ACHN (cell line): Measurements from ENCODE around the gene LUC7L2.
"Not testable (repeated sequence)": the region's sequence is repeated elsewhere in the genome, so short reads cannot be mapped to it uniquely, and the experiment has no call there.

Source experiments
- DNase-seq: peaks from one replicate; pipeline ENCODE4 v3.0.0-alpha.2; 2015
- in situ Hi-C: cut with HindIII; loops from 2 replicates; pipeline ENCODE4 v1.10.0; 2017; ENCODE audit warnings: low sequenced_read_pairs, low pct_ligation_motif_present, low pct_unique_long_range_greater_than_20kb

The LUC7L2 gene

GRCh38 chr7:139427788-139428187 is 68.1 kb downstream of the LUC7L2 start:
- in situ Hi-C loops = no loop called here
- DNase-seq = no peak

GRCh38 chr7:139429735-139430134 is 70.0 kb downstream of the LUC7L2 start:
- in situ Hi-C loops, DNase-seq: not testable (repeated sequence)

DNA sequence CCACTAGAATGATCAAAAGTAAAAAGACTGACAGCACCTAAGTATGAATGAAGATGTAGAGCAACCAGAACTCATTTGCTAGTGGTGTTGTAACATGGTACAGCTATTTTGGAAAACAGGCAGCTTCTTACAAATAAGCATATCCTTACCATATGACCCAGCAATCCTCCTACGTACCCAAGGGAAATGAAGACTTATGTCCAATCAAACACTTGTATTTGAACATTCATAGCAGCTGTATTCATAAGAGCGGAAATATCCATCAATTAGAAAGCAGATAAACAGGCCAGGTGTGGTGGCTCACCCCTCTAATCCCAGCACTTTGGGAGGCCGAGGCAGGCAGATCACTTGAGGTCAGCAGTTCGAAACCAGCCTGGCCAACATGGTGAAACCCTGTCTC is 70.7 kb downstream of the LUC7L2 start:
- in situ Hi-C loops = no loop called here
- DNase-seq = no peak

DNA sequence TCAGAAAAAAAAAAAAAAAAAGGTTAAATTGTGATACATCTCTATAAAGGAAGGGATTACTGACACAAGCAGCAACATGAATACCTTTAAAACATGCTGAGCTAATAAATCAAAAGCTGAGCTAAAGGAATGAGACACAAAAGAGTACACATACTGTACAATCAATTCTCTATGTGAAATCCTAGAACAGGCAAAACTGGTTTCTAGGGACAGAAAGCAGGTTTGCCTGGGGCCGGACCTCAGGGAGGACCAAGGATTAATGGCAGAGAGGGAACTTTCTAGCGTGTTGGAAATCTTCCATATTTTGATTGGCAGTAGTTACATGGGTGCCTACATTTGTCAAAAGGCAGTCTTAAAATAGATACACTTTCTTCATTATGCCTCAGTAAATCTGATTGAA is 71.3 kb downstream of the LUC7L2 start:
- in situ Hi-C loops = no loop called here
- DNase-seq = no peak

DNA sequence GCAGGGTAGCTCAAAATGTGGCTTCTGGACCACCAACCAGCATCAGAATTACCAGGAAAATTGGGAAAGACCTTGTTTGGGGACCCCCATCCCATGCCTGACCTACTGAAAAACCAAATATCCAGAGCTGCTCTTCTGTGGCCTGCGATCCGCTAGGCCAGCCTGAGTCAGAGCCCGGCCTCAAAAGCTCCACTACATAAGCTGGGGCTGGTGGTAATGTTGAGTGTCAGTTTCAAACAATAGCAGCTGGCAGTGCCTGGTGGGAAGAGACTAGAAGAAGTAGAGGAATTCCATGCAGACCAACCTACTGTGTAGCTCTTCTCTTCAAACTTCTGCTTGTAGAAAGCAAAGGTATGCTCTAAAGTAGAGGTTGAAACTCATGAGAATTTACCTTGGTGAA is 71.8 kb downstream of the LUC7L2 start:
- no peak for DNase-seq
- in situ Hi-C loops = no loop called here

DNA sequence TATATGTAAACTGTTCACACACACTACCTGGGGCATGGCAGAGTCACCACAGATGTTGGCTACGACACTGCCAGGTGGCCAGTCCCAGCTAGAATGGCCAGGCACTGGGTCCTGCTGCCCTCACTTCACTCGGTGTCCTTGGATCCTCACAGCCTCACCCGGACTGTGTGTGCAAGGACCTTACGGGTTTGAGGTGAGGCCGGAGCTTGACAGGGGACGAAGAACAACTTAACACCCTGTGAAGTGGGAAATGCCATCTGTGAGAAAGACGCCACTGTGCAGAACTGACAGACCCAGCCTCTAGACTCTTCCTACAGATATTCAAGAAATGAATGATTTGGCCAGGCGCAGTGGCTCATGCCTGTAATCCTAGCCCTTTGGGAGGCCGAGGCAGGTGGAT is 77.1 kb downstream of the LUC7L2 start:
- in situ Hi-C loops = no loop called here
- DNase-seq = no peak

GRCh38 chr7:139439375-139439774 is 79.7 kb downstream of the LUC7L2 start:
- no peak for DNase-seq
- in situ Hi-C loops = no loop called here

GRCh38 chr7:139441961-139442360 is 82.3 kb downstream of the LUC7L2 start:
- no peak for DNase-seq
- in situ Hi-C loops = no loop called here

DNA sequence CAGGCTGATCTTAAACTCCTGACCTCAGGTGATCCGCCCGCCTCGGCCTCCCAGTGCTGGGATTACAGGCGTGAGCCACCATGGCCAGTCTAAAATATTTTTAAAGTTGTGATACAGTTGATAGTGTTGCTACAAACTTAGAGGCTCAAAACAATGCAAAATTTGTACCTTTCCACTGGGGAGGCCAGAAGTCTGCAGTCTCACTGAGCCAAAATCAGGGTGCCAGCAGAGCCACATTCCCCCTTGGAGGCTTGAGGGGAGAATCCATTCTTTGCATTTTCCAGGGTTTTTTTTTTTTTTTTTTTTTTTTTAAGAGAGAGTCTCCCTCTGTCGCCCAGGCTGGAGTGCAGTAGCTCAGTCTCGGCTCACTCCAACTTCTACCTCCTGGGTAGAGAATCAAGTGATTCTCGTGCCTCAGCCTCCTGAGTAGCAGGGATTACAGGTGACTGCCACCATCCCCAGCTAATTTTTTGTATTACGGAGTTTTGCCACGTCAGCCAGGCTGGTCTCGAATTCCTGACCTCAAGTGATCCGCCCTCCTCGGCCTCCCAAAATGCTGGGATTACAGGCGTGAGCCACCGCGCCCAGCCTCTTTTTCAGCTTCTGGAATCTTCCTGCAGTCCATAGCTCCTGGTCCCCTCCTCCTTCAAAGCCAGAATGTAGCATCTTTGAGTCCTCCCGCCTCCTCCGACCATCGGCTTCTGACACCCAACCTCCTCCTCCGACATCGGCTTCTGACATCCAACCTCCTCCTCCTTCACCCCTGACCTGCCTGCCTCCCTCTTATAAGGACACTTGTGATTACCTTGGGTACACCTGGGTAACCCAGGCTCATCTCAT is 86.6 kb downstream of the LUC7L2 start:
- no peak for DNase-seq

DNA sequence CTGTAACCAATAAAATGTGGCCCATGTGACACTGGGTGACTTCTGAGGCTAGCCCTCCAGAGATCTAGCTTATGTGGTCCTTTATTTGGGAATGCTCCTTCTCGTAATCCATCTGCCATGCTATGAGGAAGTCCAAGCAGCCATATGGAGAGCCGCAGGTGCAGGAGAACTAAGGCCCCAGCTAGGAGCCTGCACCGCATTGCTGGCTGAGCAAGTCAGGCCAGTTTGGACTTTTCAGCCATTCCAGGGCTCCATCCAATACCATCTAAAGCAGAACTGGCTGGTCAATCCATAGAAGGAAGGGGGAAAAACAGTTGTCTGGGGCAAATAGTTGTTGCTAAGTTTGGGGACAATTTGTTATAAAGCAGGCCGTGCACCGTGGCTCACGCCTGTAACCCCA is 91.2 kb downstream of the LUC7L2 start:
- in situ Hi-C loops = no loop called here

More for the DNA sequence above, 86.6 kb downstream of the LUC7L2 start:
- in situ Hi-C loops = no loop called here

GRCh38 chr7:139451638-139452037 is 91.9 kb downstream of the LUC7L2 start:
- in situ Hi-C loops = no loop called here
- DNase-seq = no peak

More for the DNA sequence above, 91.2 kb downstream of the LUC7L2 start:
- no peak for DNase-seq

GRCh38 chr7:139452958-139453672 is 93.4 kb downstream of the LUC7L2 start:
- in situ Hi-C loops = no loop called here
- DNase-seq = no peak

DNA sequence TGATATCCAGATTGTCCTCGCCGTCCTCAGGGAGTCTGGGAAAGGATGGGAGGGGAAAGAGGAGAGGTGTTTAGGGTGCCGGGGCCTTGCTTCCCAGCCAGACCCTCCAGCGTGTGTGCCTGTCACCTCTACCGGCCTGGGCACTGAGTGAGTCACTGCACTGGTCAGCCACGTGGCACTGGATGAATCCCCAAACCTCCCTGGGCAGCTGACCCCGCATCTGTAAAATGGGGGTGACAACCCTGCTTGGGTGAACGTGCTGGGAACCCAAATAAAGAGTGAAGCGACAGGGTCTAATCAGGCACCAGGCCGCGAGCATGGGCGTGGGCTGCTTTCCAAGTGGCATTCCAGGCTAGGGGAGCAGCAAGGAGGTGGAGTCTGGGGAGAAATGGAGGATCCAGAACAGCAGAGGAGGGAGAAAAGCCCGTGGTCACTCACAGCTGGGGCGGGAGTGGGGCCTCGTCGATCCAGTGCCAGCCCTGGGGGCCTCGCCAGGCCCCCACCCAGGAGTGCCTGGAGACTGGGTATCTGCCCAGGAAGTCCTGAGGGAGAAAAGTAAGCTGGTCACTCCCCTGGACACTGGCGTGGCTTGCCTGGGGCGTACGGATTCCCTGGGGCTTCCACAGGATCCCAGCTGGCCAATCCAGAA is 94.1 kb downstream of the LUC7L2 start:
- no peak for DNase-seq
- in situ Hi-C loops = no loop called here

DNA sequence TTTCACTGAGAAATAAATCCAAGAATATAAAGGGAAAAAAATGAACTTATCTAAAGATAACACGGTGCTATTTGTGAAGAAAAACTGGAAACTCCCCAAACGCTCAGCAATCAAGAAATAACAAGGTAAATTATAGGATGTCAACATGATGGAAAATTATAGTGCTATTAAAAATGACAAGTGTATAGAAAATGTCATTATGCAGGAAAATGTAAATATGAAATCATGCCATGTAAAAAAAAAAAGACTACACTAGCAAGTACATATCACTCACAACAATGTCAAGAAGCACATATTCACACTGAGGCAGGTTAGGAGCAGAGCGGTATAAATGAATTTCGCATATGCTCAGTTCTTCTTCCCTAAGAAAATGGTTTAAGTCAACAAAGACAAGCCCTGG is 96.1 kb downstream of the LUC7L2 start:
- in situ Hi-C loops = no loop called here
- DNase-seq = no peak

GRCh38 chr7:139456511-139456910 is 96.8 kb downstream of the LUC7L2 start:
- DNase-seq = no peak
- in situ Hi-C loops = no loop called here

DNA sequence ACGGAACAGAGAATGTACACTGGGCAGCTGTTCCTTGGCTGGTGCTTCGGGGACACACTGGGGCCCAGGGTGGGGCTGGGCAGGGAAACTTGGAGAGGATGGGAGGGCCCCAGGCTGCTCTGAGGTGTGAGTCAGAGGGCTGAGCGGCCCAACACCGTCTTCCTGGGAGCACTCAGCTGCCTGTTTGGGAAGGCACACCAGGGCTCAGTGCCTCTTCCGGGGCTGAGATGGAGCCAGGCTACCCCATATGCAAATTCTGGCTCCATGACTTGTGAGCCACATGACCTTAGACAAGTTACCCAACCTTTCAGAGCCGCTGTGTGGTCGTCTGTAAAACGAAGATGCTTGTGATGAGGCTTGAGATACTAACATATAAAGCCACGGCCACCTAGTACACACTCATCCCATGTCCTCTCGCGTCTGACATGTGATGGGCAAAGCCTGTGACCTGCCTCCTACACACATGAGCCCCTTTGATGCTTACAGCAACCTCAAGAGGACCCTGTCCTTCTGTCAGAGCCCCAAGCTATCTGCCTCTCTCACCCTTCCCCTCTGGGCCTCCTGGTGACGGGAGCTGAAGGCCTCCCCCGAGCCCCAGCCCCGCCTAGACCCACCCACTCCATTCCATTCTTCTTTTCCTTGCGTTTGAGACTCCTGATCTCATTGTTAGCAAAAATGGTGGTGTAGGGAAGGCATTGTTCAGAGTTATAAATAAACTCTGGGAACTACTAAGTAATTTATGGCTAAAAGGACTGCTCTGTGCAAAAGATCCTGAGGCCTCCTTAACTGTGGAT is 97.7 kb downstream of the LUC7L2 start:
- no peak for DNase-seq

DNA sequence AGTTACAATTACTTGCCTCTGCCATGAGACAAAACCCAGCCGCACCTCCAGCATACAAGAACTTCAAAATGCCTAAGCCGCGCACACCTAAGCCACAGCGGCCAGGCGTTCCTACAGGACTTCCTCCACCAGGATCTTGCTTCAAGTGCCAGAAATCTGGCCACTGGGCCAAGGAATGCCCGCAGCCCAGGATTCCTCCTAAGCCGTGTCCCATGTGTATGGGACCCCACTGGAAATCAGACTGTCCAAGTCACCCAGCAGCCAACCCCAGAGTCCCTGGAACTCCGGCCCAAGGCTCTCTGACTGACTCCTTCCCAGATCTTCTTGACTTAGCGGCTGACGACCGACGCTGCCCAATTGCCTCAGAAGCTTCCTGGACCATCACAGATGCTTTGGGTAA is 103.7 kb downstream of the LUC7L2 start:
- in situ Hi-C loops, DNase-seq: not testable (repeated sequence)

More for the DNA sequence above, 97.7 kb downstream of the LUC7L2 start:
- in situ Hi-C loops = no loop called here

- DNase-seq, in situ Hi-C loops: not testable (repeated sequence)
Measured at GRCh38 chr7:139464511-139464910, 104.8 kb downstream of the LUC7L2 start.

GRCh38 chr7:139465072-139465471 is 105.4 kb downstream of the LUC7L2 start:
- DNase-seq, in situ Hi-C loops: not testable (repeated sequence)
